UCSD-AML1 (cell line): ENCODE measurements around the gene AKR7A2.

ENCODE experiments used
- DNase-seq: peaks from one replicate; lab custom pipeline; 2025; ENCODE audit not compliant: unreplicated experiment; lab: John Stamatoyannopoulos, UW

Gene AKR7A2

DNA sequence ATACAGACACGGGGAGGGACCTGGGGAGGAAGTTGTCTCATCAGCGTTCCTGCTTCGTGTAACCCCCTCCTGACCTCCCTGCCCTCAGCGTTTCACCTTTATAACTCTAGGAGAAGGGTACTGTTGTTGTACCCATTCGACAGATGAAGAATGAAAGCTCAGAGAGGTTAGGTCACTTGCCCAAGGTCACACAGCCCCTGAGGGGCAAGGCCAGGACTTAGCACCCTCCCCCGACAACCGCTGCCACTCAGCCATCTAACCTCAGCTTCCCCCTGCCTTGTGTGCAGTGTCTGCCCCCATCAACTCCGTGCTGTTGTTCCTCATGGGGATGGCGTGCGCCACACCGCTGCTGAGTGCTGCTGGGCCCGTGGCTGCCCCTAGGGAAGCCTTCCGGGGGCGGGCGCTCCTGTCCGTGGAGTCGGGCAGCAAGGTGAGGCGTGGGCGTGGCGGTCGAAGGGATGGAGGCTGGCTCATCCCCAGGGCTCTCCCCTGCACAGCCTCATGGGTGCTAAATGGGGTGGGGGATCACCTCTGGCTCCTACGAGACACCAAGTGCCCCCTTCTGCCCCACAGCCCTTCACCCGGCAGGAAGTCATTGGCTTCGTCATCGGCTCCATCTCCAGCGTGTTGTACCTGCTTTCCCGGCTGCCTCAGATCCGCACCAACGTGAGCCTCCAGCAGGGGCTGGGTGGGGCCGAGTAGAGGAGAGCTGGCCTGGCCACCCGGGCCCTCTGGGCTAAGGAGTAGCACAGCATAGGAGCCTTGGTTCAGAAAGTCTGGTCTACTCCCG, 14.2 kb upstream of the AKR7A2 start:
- DNase-seq: peak; percentile 61

DNA sequence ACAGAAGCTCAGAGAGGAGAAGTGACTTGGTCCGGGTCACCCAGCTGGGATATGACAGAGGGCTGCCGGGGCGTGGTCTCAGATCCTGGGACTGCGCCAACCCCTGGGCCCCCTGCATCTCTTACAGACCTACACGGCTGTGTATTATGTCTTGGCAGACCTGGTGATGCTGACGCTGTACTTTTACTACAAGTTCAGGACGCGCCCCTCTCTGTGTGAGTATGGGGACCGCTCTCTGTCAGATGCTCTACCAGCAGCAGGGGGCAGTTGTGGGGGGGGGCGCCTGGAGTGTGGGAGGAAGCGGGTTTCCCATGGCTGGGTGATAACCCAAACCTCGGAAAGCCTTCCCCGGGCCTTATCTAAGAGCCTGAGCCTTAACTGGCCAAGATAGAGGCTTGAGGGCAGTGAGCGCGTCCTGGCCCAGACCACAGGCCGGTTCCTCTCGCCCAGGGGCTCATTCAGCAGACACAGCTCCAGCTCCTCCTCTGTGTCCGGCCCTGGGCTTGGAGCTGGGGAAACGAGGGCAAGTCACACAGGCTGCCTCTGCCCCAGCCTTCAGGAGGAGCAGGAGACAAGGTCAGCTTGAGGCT, 13.5 kb upstream of the AKR7A2 start:
- DNase-seq: peak; percentile 74

DNA sequence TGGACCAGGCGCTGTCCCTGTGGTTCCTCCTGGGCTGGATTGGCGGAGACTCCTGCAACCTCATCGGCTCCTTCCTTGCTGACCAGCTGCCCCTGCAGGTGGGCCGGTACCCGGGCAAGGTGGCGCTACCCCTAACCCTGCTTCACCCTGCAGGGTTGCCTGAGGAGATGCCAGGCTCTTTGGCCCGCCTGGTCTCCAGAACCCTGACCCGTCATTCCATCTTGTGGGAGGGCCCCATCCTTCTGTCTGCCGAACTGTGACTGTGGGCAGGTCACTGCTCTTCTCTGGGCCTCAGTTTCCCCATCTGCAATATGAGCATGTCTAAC, 12.7 kb upstream of the AKR7A2 start:
- DNase-seq: no peak

DNA sequence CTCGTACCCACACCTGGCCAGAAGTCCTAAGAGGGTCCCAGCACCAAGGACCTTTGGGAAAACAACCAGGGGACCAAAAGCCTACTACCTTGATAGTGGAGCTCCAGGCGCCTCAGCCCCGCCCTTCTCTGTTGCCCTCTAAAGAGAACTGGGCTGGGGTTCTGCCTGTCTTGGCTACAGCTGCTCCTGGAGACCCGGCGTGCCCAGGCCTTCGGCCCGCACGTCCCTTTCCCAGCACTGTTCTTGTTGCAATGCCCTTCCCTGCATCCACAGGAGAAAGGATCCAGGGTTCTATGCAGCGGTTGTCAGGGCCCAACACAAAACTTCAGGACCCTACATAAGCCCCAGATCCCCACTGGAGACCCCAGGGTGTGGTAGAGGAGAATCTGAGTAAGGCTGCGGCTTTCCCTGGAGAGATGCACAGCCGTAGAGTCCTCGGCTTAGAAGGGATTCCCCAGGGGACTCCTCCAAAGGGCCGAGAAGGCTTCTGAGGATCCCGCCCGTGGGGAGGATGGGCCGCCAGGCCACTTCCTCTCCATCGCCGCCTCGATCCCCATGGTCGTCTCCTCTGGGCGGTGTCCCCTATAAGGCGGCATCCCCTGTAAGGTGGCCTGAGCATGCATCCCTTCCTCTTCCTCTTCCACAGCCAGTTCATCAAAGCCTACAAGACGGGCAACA, 12.2 kb upstream of the AKR7A2 start:
- DNase-seq: no peak

DNA sequence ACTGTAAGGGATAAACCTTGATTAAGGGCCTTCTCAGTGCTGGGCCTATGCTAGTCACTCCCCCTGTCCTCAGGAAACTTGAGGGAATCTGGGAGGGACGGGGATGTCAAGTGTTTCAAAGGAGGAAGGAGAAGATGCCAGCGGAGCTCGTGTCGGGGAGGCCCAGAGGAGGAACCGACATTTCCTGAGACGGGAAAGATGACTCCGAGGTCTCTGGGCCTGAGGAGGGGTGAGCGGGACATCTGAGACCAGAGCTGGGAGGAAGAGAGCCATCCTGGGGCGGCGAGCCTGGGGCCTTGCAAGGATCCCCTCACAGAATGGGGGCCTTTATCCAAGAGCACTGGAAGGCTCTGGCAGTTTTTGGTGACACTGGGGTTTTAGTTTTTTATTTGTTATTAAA, 10.5 kb upstream of the AKR7A2 start:
- DNase-seq: no peak

DNA sequence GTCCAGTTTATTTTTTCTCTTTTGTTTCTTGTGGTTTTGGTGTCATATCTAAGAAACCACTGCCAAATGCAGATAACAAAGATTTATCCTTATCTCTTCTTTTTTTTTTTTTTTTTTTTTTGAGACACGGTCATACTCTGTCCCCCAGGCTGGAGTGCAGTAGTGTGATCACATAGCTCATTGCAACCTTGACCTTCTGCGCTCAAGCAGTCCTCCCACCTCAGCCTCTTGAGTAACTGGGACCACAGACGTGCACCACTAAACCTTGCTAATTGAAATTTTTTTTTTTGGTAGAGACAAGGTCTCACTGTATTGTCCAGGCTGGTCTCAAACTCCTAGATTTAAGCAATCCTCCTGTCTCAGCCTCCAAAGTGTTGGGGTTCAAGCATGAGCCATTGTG, 9.1 kb upstream of the AKR7A2 start:
- no peak for DNase-seq

DNA sequence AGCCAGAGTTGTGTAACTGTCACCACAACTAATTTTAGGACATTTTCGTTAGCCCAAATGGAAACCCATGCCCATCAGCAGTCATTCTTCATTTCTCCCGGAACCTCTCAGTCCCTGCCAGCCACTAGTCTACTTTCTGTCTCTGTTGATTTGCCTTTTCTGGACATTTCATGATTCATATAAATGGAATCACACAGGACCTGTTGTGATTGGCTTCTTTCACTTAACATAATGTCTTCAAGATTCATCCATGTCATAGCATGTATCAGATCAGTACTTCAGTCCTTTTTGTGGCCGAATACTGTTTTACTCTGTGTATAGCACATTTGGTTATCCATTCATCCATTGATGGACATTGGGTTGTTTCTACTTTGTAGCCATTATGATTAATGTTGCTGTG, 7.3 kb upstream of the AKR7A2 start:
- no peak for DNase-seq

DNA sequence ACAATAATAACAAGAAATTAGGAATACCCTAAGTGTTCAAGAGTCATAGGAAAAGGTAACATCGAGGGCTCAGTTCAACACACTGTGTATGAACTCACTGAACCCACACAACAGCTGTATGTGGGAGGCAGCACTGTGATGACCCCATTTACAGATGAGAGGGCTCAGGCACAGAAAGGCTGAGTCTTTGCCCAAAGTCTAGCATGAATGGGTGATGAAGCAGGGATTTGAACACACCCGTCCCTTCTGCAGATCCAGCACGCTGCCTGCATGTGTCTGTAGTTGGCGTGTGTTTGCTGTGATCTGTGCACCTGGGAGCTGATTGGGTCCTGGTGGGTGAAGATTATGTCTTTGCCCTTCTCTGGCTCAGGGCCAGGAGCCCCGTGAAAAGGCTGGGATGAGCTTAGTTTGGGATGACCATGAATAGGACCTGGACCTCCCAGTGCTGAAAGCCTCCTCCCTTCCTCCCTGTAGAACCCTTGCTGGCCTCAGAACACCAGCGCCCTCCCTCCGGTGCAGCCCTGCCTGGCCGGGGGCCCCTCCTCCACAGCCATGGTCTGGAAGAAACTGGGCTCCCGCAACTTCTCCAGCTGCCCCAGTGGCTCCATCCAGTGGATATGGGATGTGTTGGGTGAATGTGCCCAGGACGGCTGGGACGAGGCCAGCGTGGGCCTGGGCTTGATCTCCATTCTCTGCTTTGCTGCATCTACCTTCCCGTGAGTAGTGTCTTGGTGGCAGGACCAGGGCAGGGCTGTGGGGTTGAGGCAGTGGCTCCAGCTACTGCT, 5.4 kb upstream of the AKR7A2 start:
- no peak for DNase-seq

DNA sequence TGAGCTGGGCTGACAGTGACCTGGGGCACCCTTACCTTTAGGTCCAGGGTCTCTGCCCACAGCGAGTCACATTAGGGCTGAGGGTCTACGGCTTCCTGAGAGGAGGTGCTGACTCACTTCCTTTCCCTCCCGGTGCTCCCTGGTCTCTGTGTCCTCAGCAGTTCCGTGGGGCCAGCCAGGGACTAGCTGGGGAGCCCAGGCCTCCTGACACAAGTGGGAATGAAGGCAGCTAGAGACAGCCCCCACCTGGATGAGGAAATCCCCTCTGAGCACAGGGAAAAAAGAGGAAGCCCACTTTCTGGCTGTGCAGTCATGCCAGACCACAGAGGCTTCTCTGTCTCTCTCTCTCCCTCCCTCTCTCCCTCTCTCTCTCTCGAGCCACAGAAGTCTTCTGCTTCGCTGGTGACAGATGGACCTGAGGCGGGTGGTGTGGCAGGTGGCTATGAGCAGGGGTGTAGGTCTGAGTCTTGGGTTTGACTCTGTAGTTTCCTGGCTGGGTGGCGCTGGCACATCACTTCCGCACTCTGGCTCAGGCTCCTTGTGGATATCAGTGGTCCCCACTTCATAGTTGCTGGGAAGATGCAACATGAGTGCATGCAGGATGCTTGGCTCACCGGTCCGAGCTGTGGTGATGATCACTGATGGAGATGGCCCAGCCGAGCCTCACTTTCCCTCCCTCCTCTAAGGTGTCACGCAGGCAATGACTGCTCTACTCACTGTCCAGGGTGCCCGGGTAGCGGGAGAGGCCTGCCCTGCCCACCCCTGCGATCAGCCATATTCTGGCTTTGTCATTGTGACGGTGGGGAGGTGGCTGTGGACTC, 3.6 kb upstream of the AKR7A2 start:
- peak; percentile 58 for DNase-seq

DNA sequence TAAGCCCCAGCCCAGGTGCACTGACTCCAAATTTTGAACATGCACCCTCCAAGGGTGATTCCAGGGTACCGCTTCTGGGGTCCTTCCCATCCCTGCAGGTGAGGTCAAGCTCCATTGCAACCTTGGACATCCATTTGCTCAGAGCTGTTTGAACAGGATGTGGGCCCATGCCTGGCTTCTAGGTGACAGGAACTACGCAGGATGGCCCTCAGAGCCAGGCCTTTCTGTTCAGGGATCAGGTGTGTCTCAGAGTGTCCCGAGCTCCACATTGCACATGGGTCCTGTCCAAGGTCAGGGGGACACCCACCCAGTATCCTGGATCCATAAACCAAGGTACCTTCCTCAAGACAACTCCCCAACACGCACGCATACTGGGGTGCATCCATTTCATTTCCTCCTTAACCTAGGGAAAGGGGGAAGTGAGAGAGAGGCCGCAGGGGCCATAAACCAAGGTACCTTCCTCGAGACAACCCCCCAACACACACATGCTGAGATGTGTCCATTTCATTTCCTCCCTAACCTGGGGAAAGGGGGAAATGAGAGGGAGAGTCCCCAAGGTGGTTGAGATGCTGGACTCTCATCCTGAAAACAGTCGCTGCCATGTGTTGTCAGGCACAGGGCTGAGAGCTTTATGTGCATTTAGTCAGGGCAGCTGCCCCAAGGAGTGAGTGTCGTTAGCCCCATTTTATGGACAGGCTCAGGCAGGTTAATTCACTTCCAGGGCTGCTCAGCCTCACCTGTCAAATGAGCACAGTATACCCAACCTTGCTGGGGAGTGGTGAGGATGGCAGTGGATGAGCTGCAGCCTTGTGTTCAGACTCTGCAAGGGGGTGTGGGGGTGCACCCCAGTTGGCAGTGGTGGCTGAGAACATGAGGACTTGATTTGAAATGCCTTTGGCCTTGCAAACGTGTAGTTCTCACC, 2.3 kb upstream of the AKR7A2 start:
- DNase-seq: no peak

DNA sequence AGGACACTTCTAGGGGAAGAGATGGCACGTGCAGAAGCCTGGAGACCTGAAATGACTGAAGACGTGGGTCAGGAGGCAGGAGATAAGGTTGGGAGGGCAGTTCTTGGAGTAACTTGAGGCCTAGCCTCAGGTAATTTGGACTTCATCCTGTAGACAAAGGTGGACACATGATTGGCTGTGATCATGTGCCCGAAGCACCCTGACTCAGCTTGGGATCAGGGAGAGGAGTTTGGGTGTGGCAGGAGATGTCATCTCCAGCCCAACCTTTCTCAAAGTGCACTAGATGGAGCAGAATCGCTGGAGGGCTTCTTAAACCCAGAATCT, 1.7 kb upstream of the AKR7A2 start:
- no peak for DNase-seq

DNA sequence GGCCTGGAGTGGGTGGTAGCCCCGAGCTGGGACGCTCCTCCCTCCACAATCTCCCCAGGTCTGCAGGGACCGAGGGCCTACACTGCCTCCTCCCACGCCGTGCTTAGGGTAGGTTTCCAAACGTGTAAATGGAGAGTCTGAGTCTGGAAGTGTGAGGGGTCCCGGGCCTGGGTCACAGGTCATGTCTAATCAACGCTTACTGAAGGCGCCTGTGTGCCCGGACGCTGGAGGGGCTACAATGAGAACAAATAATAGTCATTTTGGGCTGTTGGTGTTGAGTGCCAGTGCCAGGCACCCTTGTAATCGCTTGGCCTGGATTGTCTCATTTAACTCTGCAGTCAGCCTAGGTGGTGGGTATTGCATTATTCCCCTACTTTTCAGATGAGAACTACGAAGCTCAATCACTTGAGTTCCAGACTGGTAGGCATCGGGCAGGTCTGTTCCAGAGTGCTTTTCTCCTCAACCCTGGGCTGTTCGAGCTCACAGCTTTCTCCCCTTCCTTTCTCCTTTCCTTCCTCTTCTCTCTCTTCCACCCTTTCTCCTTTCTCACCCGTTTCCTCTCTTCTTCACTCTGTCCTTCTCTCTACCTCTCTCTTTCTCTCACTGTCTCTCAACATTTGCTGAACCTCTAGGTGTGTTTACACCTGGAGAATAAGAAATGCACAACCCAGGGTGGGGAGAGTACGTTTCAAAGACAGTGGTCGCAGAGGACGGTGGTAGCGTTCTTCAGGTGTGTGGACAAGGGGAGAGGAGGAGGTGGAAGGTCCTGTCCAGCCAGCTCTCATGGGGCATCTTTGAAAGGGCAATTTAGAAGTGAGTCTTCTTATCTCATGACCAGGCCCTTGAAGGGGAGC, 1.1 kb upstream of the AKR7A2 start:
- peak; percentile 50 for DNase-seq

DNA sequence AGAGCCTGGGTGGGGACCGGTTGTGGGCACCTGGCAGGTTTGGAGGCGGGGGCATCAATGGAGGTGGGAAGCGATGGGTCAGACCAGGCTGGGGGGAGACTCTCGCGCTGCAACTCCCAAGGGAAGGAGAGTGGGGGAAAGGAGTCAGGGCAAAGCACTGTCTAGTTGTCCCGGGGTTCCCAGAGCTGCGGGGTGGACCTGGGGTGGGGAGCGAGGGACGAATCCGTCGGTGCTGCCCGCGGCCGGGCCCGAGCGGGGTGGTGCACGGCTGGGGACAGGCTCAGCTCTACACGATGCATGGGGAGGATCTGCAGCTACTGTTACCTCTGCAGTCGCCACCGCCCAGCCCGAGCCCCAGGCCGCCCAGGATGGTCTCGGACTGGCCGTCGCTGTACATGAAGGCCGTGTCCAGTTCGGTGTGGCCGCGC, 427 bp downstream of the AKR7A2 start:
- no peak for DNase-seq

DNA sequence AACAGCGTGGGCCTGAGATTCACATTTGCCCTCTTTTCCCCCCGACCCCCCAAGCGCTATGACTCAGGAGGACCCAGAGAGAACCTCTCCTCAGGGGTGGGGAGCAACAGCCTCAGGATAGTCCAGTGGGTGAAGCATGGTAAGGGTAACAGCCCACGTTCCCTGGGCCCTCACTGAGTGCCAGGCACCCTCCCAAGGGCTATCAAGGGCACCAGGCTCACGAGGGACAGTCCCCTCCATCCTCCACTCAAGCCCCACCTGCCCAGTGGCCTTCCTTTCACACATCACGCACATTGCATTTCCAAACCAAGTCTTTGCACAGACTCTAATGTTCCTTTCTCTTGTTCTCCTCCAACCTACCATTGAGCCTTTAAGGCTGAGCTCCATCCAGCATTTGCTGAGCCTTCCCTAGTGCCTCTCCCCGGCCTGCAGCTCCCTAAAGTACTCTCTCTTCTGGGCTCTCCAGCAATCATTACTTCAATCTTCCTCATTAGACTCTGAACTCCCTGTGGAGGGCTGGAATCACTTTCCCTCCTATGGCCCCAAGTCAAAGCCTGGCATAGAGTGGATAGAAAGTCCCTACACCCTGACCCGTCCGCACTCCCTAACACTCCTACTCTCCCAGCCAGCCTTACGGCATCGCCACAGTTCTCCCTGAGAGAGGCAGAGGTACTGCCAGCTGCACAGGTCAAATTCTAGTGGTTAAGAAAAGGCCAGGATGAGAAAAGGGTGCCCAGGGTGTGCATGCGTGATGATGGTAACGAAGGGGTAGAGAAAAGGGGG, 1.0 kb downstream of the AKR7A2 start:
- no peak for DNase-seq

DNA sequence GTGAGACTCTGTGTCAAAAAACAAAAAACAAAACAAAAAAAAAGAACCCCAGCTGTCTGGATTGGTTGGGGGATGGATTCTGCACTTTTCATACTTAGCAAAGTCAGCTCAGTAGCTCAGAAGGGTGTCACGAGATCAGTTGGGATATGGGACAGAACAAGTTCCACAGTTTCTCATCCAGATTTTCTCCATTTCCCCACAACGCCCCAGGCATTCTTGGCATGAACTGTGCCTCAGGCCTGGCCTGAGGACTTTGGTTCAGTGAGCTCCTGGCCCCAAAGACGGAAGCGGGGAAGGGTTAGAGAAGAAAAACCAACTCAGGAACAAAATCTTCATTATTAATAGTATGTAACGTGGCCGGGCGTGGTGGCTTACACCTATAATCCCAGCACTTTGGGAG, 1.9 kb downstream of the AKR7A2 start:
- DNase-seq: no peak

DNA sequence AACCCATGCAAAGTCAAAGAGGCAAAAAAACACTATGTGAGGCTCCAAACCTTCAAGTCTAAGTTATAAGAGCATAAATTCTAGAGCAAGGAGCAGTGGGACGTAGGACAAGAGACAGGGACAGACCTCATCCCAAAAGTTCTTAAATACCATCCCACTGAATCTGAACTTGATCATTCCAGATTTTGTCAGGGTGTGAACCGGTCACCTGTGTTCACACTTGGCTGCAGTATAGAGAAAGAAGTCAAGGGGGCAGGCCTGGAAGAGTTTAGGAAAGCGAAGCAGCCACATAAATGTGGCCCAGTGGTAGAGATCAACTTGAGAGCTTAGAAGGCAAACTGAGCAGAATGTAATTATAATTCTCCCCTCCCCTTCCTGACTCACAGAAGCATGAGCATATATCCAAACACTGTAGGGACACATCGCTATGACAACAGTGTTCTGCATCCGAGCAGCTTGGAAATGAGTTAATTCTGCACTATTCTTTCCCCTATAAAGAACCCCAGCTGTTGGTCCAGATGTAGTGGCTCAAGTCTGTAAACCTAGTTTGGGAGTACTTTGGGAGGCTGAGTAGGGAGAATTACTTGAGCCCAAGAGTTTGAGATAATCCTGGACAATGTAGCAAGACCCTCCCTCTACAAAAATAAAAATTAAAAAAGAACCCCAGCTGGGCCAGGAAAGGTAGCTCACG, 2.7 kb downstream of the AKR7A2 start:
- DNase-seq: no peak

DNA sequence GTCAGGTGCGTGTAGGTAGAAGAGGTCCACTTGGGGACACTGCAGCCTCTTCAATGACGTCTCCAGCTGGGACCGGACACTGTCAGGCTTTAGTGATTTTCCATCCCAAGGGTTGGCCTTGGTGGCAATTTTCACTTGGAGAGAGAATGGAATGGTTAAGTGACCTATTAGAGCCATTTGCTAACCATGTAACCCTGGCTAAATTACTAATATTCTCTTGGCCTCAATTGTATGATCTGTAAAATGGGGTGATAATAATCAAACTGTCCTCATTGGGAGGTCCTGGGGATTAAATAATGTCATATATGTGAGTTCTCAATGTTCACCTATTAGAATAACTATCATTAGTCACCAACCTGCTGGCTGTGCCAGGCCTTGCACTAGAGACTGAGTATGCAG, 3.4 kb downstream of the AKR7A2 start:
- DNase-seq: no peak
